Heart right ventricle (tissue), 16 donors: Measurements from ENCODE around the gene NF2. TPM values are rescaled to one million over a fixed set of nuclear protein-coding genes. Genes with fewer than 3 reads are reported as not detected.

ENCODE experiments used
- ATAC-seq, 8 donors: fragments of 200-7000 bp; cut with Tn5 transposase; one replicate each; pipeline ENCODE4 v1.9.1; 2020; ENCODE audit warnings: mild to moderate bottlenecking in 8 of 8, moderate library complexity in 8 of 8, moderate number of reproducible peaks in 1 of 8
- DNase-seq, 2 donors: peaks; one replicate each; pipeline ENCODE4 v3.0.0-alpha.2; 2020
- H3K27ac ChIP-seq, 10 donors: fragments of 200-600 bp; sonication (generic) in 2 of 10; one replicate each; pipeline versions ENCODE4 v1.5.0 to v1.8.0; 2020 to 2022; ENCODE audit warnings: mild to moderate bottlenecking in 3 of 10
- H3K27me3 ChIP-seq, 7 donors: fragments of 200-600 bp; one replicate each; pipeline ENCODE4 v1.8.0; 2021 to 2022; ENCODE audit warnings: mild to moderate bottlenecking in 2 of 7
- H3K36me3 ChIP-seq, 9 donors: fragments of 200-600 bp; sonication (generic) in 1 of 9; one replicate each; pipeline versions ENCODE4 v1.5.0 to v1.8.0; 2020 to 2022; ENCODE audit warnings: mild to moderate bottlenecking in 2 of 9
- H3K4me1 ChIP-seq, 9 donors: fragments of 200-600 bp; sonication (generic) in 1 of 9; one replicate each; pipeline versions ENCODE4 v1.5.0 to v1.8.0; 2020 to 2022; ENCODE audit warnings: mild to moderate bottlenecking in 4 of 9
- H3K4me3 ChIP-seq, 10 donors: fragments of 200-600 bp; sonication (generic) in 2 of 10; one replicate each; pipeline versions ENCODE4 v1.5.0 to v1.8.0; 2020 to 2022; ENCODE audit warnings: mild to moderate bottlenecking in 7 of 10, moderate library complexity in 2 of 10
- H3K9me3 ChIP-seq, 11 donors: fragments of 200-600 bp in 10 of 11; sonication (generic) in 2 of 11; one replicate each; pipeline versions ENCODE4 v1.5.0 to v1.8.0; 2013 to 2022; ENCODE audit warnings: mild to moderate bottlenecking in 2 of 11, control low read depth in 1 of 11, moderate library complexity in 1 of 11
- WGBS, 2 donors: extraction: QIAGEN DNeasy Blood & Tissue Kit; methylation state at CpG; one replicate each; pipeline ENCODE4 v1.1.7; 2013; ENCODE audit warnings: inconsistent platforms in 1 of 2; 5-methylcytosine and 5-hydroxymethylcytosine counted together
- intact Hi-C, 10 donors: fragments of 100-400 bp; cut with DNase I; formaldehyde crosslinking; loops; one replicate each; pipeline versions ENCODE4 v1.11.1 to v1.14.2; 2022
- polyA plus RNA-seq, 2 donors: library from polyadenylated mRNA; stranded (reverse); fragments of 200-250 nt; gene quantifications; one replicate each; pipeline ENCODE4 v1.2.3, GENCODE V29; 2013
- total RNA-seq, 10 donors: library from RNA; stranded (reverse); fragmentation: NEBNext Ultra II Directional in 3 of 10; extraction: Animal tissue kit (Norgen Biotek cat#: 25700) in 3 of 10; gene quantifications; one replicate each; pipeline versions ENCODE4 v1.2.1 to v1.2.4, GENCODE V29; 2021 to 2023
- TF ChIP-seq, protein P1 (sequence below), 9 donors: fragments of 200-600 bp; sonication (generic) in 2 of 9; IDR thresholded peaks; one replicate each; pipeline versions ENCODE4 v1.5.0 to v1.8.0; 2021 to 2022; ENCODE audit warnings: antibody characterized with exemption in 9 of 9, mild to moderate bottlenecking in 5 of 9, moderate library complexity in 1 of 9
- donor health status: Arrhythmogenic right ventricular cardiomyopathy.
- donor health status: ischemic (EF 13 %, LVEDD 7.1; RV severe dilation, severe dysfunction).
- donor health status: healthy with polysubstance abuse.
- donor health status: DM: no; HTN: yes; CAD: no.
- donor health status: DM: no; HTN: no; CAD: no.
- donor health status: ischemic (EF 25% LVEDD 6.9; RV normal size, moderate dysfunction).
- donor health status: ischemic (EF 25% LVEDD 5.7; RV mildly dilated, moderate dysfunction).
- donor health status: healthy.
- donor health status: DM: yes; HTN: yes; CAD: no.
- donor health status: Ischemic cardiomyopathy.
- donor health status: ischemic (EF 35%, LVEDD 5.7; RV mildly dilated, moderate dysfunction).
- donor health status: nonischemic (EF 11% LVEDD 7.7; RV severe dilation, severe dysfunction).
- donor health status: DM: yes; HTN: yes; CAD: no.
- donor health status: PGD.
- donor health status: ischemic (EF 29% LVEDD 5.4; RV normal size, mild dysfunction).
- donor health status: nonischemic (EF 23%, LVEDD 6.1; RV moderate dilation, normal function).

Gene NF2
- total and polyA plus RNA-seq, 12 donors, result 9.7 to 59.4 (median 43.8) TPM

DNA sequence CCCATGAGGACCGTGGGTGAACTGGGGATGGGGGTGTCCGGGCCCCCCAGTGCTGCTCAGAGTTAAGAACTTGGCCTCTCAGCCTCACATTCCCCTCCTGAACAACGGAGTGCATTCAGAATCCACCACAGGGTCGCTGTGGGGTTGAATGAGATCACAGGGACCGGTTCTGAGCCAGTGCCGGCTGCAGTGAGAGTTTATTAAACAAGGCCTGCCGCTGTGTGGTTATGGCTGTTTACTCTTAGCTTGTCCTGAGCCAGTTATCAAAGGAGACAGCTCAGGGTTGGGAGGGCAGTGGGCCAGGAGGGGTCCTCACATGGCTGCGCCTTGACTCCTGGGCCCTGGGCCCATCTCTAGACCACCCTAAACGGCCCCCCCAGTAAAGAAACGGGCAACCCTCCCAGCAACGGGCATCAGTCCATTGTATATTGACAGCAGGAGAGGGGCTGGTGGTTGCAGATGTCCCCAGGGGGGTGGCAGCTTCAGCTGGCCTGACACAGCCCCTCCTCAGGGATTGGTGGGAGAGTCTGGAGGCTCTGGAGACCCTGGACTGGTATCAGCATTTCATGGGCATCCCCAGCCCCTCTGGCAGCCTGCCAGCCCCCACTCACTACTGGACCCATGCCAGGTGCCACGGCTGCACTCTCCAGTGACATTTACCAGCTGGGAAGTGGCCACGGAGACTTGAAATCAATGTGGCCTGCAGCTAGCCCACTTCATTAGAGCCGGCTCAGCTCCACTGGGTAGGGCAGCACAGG, 101.3 kb downstream of the NF2 start:
- Histone ChIP-seq H3K4me1 (peaks cover 0 to 30% (median 11%) of the 10 kb centered on the region in 9 donors), H3K36me3 (no peaks in the 10 kb centered on the region), H3K9me3 (no peaks in the 10 kb centered on the region), H3K27ac (no peak overlapping the region), H3K4me3 (no peak overlapping the region), H3K27me3 (peaks cover 0 to 58% (median 39%) of the 10 kb centered on the region in 7 donors)
- WGBS, 2 donors, result 19 to 24% methylated on average over 14 of the region's 14 CpGs
- TF ChIP-seq, protein P1, sequence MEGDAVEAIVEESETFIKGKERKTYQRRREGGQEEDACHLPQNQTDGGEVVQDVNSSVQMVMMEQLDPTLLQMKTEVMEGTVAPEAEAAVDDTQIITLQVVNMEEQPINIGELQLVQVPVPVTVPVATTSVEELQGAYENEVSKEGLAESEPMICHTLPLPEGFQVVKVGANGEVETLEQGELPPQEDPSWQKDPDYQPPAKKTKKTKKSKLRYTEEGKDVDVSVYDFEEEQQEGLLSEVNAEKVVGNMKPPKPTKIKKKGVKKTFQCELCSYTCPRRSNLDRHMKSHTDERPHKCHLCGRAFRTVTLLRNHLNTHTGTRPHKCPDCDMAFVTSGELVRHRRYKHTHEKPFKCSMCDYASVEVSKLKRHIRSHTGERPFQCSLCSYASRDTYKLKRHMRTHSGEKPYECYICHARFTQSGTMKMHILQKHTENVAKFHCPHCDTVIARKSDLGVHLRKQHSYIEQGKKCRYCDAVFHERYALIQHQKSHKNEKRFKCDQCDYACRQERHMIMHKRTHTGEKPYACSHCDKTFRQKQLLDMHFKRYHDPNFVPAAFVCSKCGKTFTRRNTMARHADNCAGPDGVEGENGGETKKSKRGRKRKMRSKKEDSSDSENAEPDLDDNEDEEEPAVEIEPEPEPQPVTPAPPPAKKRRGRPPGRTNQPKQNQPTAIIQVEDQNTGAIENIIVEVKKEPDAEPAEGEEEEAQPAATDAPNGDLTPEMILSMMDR (IDR thresholded peaks at IDR 0.05), result no peak
- no peak for DNase-seq
- intact Hi-C loops, result loop anchor here in 1 of 10 donors (5.0 kb wide), 1 partner anchor 303 kb away; no protein-coding TSS in a partner anchor
- ATAC-seq, result peak in 3 of 8 donors; percentile 26 to 49 (median 32)

DNA sequence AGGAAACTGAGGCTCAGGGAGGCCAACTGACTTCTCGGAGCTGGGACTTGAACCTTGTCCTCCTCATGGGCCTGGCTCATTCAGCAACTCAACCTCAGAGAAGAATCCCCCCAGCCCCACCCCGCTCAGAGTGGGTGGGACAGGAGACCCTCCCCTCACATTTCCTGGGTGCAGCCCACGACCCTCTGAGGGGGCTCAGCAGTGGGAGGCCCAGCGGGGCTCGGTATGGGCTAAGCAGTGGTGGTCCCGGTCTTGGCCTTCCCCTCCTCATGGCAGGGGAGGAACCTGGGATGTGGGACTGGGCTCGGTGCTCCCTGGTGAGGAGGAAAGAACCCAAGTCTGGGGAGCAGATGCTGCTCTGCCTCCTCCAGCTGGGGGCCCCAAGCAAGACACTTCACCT, 102.2 kb downstream of the NF2 start:
- H3K27me3 ChIP-seq, result peaks cover 0 to 66% (median 36%) of the 10 kb centered on the region in 7 donors
- peaks cover 0 to 30% (median 11%) of the 10 kb centered on the region in 9 donors for H3K4me1 ChIP-seq
- no peak overlapping the region for H3K27ac ChIP-seq
- no peaks in the 10 kb centered on the region for H3K36me3 ChIP-seq
- WGBS, 2 donors, result 80 to 83% methylated on average over 7 of the region's 7 CpGs
- no peak overlapping the region for H3K4me3 ChIP-seq
- H3K9me3 ChIP-seq, result no peaks in the 10 kb centered on the region
- intact Hi-C loops, result no loop called here
- ATAC-seq (no peak), DNase-seq (no peak)
- TF ChIP-seq, protein P1 (IDR thresholded peaks at IDR 0.05), result no peak

DNA sequence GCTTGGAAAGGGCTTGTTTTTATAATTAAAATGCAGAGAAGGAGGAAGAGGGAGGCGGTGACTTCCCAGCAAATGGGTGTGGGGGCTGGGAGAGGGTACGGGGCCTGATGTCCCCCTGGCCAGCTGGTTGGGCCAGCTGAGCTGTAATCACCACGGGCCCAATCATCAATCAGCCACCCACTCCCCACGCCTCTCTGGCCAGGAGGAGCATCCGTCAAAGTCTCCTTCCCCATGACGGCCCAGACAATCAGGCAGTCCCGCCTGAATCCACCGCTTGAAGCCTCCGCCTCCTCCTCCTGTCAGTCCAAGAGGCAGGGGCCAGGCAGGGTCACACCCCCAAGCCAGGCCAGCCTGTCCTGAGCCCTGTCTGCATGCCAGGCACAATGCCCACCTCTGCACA, 103.1 kb downstream of the NF2 start:
- H3K27ac ChIP-seq, result no peak overlapping the region
- no peak overlapping the region for H3K4me3 ChIP-seq
- ATAC-seq (no peak), DNase-seq (no peak)
- H3K9me3 ChIP-seq, result no peaks in the 10 kb centered on the region
- TF ChIP-seq, protein P1 (IDR thresholded peaks at IDR 0.05), result no peak
- intact Hi-C loops, result no loop called here
- H3K36me3 ChIP-seq, result no peaks in the 10 kb centered on the region
- peaks cover 0 to 30% (median 8%) of the 10 kb centered on the region in 9 donors for H3K4me1 ChIP-seq
- H3K27me3 ChIP-seq, result peaks cover 0 to 63% (median 36%) of the 10 kb centered on the region in 7 donors
- 36 to 39% methylated on average over 9 of the region's 9 CpGs for WGBS, 2 donors

DNA sequence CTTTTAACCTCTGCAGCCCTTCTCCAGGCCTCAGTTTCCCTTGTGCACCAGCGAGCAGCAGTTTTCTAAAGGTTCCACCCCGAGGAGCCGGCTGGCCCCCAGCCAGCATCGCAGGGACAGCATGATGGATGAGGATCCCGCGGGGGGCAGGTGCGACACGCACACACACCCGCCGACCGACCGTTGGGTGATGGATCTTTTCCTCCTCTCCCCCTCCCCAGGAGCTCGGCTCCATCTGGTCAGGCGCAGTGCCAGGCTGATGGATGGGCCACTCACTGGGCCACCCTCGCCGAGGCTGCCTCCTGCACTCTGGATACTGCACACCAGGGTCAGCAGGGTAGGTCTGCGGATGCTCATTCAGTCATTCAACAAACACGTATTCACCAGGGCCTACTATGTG, 103.6 kb downstream of the NF2 start:
- ATAC-seq (no peak), DNase-seq (no peak)
- Histone ChIP-seq H3K27me3 (peaks cover 0 to 59% (median 37%) of the 10 kb centered on the region in 7 donors), H3K4me1 (peaks cover 0 to 26% (median 5%) of the 10 kb centered on the region in 9 donors), H3K4me3 (no peak overlapping the region), H3K27ac (no peak overlapping the region), H3K36me3 (no peaks in the 10 kb centered on the region), H3K9me3 (no peaks in the 10 kb centered on the region)
- TF ChIP-seq, protein P1 (IDR thresholded peaks at IDR 0.05), result no peak
- intact Hi-C loops, result no loop called here
- 58 to 66% methylated on average over 18 of the region's 18 CpGs for WGBS, 2 donors
